CD4-positive, alpha-beta T cell treated with Interleukin-6 at 100 ng/mL for 8 hours (primary cell): Measurements from ENCODE around the gene AFF1.

ENCODE experiments used
- DNase-seq: peaks from one replicate; pipeline ENCODE4 v3.0.0-alpha.2; 2020; ENCODE audit warnings: mixed read lengths, low spot score

Gene AFF1

DNA sequence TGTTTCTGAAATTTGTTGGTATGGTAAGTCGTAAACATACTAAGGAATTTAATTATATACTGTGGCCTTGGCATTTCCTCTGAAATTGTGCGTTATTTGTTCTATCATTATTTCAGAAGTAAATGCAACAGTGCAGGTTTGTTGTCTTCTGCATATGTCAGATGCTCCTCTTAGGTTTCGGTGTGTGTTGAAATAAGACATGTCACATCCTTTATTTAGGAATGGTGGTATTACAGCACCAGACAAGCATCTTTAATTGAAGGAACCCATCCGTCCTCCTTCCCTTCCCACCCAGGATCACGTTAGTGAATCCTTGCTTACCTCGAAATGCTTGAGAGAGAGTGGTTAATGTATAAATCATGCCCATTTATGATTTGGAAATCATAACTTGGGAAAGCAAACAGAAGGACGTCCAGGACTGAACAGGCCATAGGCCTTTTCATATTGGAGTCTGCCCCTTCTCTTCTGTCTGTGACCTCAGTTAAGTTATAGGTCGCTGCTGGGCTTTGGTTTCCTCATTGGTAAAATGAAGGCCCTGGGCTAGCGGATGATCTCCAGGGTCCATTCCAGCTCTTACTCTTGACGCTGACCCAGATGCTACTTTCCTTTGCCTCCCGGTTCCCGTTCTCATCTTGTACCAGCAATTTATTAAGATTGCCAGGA, 151.5 kb downstream of the AFF1 start:
- DNase-seq: no peak

DNA sequence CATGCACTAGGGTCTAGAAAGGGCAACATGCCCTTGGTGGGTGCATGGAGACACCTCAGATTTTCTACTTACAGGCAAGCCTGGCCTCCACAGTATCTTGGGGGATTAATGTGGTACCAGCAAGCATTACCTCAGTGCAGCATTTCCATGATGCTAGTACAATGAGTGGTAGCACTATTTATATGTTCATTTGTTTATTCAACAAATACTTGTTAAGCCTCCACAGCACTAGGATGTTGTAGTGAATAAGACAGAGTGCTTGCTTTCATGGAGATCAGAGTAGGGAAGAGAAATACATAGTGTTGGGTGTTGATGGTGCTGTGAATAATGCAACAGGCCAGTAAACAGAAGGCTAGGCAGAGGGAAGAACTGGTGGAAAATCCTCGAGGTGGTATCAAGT, 152.2 kb downstream of the AFF1 start:
- DNase-seq: no peak

- DNase-seq: no peak
Measured at GRCh38 chr4:87087420-87087819, 152.6 kb downstream of the AFF1 start.

DNA sequence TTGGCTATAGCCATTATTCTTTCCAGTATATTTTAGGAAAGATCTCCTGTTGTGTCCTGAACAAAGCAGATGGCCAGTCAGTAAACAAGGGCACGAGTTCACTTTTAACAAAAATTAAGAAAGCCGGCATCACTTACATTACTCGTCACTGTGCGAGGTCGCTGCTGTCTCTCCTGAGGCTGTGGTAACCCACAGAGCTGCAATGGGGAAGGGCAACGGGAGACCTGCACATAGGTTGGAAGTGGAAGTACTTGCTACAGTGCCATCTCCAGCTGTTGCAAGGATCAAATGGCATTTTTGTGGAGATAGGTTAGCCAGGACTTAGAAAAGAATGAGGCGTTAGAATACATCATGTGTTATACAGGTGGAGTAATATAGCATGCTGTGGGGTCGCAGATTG, 153.4 kb downstream of the AFF1 start:
- no peak for DNase-seq

DNA sequence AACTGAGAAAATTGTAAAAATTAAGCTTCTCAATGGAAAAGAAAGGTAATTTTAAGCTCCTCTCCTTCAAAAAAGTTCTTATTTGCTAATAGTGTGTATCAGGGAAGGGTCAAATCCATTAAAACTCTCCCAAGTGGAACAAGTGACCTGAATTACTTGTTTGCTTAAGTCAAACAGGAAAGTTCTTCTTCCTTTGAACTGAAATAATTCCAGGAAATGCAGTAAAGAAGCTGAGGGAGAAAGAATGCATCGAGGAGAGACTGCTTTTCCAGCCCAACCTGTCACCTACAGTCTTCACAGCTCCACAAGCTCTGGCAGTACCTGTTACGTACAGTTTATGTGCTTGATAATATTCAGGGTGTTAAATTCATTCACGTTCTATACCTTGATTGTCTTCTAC, 154.6 kb downstream of the AFF1 start:
- no peak for DNase-seq

DNA sequence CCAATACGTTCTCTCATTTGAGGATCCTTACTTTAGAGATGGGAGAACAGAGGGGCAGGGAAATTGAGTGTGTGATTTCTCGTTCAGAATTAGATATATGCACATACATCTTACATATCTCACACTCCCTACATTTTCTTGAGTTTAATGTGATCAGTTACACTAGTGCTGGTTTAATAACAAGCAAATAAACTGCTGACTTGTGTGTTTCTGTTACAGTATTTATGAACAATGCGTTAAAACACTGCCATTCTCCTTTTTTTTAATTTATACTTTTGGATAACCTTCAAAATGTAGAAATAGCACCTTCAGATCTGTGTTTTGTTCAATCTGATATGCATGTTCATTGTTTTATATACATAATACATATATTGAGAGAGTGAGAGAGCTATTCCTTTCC, 155.5 kb downstream of the AFF1 start:
- DNase-seq: no peak

GRCh38 chr4:87092389-87093141, 157.8 kb downstream of the AFF1 start:
- no peak for DNase-seq

DNA sequence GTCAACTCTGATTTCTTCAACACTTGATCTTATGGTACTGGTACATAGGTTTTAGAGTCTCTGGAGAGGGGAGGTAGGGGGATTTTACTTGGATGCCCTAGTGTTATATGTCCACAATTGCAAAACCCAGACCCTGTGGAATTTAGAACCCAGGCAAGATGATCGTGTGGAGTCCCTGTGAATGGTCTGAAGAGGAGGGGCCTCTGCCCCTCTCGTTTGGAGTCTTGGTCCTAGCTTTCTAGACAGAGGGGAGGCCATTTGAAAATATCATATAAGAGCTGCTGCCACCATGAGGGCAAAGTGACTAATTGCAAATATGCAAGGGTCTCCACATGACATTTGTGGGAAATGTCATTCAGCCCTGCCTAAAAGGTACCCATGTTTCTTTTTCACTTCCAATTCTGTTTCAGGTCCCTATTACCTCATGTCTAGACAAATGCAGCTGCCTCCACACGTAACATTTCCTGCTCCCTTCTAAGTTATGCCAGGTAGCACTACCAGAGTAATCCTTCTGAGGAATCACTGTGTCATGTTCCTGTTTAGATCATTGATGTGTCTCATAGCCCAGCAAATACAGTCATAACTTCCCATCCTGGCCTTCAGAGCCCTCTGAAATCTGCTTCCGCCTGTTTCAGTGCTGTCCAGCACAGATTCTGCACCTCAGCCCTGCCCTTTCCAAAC, 158.8 kb downstream of the AFF1 start:
- peak; percentile 46 for DNase-seq

DNA sequence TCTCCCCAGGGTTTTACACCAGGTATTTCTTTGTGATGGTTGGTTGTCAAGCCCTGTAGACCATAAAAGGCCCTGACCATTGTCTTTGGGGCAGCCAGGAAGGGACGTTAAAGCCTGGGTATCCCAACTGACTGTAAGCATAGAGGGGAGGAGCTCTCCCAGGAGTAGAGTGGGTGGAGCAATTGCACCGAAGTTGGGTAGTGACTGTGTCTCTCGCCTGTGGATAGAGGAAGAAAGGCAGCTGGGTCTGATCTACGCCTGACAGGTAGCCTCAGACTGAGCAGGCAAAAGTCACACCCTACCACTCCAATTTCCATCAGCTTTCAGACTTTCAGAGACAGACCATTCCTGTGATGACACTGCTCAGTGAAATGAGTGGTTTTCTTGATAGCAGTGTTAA, 162.3 kb downstream of the AFF1 start:
- DNase-seq: no peak

GRCh38 chr4:87100168-87100567, 165.4 kb downstream of the AFF1 start:
- DNase-seq: no peak

- DNase-seq: no peak
Measured at GRCh38 chr4:87101543-87102199, 166.9 kb downstream of the AFF1 start.

DNA sequence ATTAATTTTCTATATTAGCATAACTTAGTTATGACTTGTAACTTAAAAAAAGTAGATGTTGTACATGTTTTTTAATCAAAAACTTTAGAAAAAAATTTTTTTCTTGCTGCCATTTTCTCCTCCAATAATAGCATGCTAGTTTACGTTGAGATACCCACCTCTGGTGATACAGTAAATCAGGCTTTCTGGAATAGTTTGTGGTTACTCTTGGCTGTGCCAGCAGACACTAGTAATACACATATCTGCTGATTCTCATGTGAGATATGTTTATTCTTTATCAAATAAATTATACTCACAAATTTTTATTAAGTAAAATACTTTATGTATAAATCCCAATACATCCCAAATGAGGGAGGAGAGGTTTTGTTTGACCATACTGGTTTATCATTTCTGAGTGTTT, 168.3 kb downstream of the AFF1 start:
- peak; percentile 11 for DNase-seq

DNA sequence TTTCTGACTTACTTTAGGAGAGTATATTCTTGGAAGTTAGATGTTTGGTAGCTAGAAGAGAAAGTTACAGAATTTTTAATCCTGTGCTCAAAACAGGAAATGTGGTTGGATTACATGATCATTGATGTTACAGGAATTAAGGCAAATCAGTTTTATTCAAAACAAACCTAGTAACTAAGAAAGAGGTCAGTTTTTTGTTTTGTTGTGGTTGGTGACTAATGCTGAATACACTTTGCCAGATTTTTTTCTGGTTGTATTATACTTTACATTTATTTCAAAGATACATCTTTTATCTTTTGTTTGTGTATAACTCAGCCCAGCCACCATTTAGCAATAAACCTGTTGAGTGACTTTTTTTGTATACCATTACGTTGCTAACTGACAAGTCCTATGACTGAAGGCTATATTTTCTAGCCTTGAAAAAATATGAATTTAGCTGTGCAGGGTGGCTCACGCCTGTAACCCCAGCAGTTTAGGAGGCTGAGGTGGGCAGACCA, 168.9 kb downstream of the AFF1 start:
- peak; percentile 60 for DNase-seq

GRCh38 chr4:87105101-87105845, 170.5 kb downstream of the AFF1 start:
- DNase-seq: no peak

GRCh38 chr4:87108142-87108546, 173.3 kb downstream of the AFF1 start:
- no peak for DNase-seq

DNA sequence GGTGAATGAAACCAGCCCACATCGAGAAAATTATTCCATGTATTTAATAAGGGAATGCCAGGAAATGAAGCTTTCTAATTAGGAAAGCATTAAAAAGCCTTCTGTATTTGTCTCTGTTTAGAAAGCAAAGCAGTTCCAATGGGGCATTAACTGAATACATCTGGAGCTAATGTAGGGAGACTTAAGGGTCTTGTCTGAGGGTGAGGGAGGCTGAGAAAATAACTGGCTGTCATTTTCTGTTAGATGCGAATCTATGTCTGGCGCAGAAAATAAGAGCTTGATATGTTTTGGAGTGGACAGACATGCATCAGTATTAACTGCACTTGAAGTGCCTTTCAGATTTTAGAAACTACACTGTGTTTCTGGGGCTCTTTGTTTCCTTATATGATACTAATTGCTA, 174.3 kb downstream of the AFF1 start:
- no peak for DNase-seq

GRCh38 chr4:87109945-87110344, 175.1 kb downstream of the AFF1 start:
- no peak for DNase-seq

DNA sequence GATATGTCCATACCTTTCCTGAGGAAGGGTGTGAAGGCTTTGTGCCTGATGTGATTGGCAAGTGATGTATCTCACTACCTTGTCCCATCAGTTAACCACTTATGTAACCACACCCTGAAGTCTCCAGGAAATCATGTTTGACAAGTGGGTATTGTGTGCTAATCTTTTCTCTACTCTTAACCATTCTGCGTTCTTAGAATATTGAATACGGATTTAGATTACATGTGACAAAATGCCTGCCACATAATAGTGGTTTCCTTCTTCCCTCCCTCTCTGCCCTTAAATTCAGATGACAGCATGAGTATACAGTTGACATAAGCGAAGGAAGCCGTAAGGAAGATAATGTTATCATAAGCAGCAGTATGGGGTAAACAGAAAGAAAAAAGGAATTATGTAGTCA, 177.3 kb downstream of the AFF1 start:
- DNase-seq: no peak

GRCh38 chr4:87114245-87115062, 179.6 kb downstream of the AFF1 start:
- no peak for DNase-seq

- DNase-seq: no peak
Measured at GRCh38 chr4:87116231-87116630, 181.4 kb downstream of the AFF1 start.
